GM12878 (cell line): ENCODE results near the gene BET1. TPM values are rescaled to one million over a fixed set of nuclear protein-coding genes. Genes with fewer than 3 reads are reported as not detected.
A peak's percentile ranks its signal among the peaks of the same experiment; 100 is the strongest.

Experiments used
- ATAC-seq: fragments of 200-7000 bp; cut with Tn5 transposase; 3 replicates; pipeline ENCODE4 v1.9.1; 2020; ENCODE audit warnings: mild to moderate bottlenecking, moderate library complexity
- BruUV-seq: library from RNA; stranded (reverse); fragments of 400-500 nt; replicated peaks from 2 replicates; lab custom pipeline; 2021; lab: Mats Ljungman, UMichigan
- CTCF ChIA-PET: fragments of 300-600 bp; sonication (Branson Sonifier 250); formaldehyde crosslinking; extraction: SDS; loops from one replicate; lab custom pipeline; 2021; ENCODE audit warnings: inconsistent platforms; lab: Yijun Ruan, JAX
- POLR2A ChIA-PET: fragments of 350-600 bp; formaldehyde crosslinking; extraction: SDS; loops from one replicate; lab custom pipeline; 2021; ENCODE audit warnings: inconsistent platforms; lab: Charles Lee
- RAD21 ChIA-PET: fragments of 300-600 bp; sonication (Branson Sonifier 250); formaldehyde crosslinking; loops from one replicate; lab custom pipeline; 2023; ENCODE audit warnings: antibody characterized with exemption; ENCODE audit not compliant: unreplicated experiment; lab: Charles Lee
- SMC1A ChIA-PET: fragments of 300-600 bp; sonication (Branson Sonifier 250); formaldehyde crosslinking; loops from one replicate; lab custom pipeline; 2023; ENCODE audit not compliant: unreplicated experiment, uncharacterized antibody; lab: Charles Lee
- DNase-seq: peaks from one replicate; pipeline ENCODE4 v3.0.0-alpha.2; 2011; ENCODE audit warnings: low read depth, low spot score
- FAIRE-seq: peaks from 3 replicates; lab custom pipeline; 2011; peaks lifted over from hg19 to GRCh38; lab: Jason Lieb, UNC
- H2AFZ ChIP-seq: 2 replicates; pipeline ENCODE4 v1.6.0; 2011; ENCODE audit warnings: low read depth, low read length, control low read depth; ENCODE audit not compliant: control insufficient read depth
- H3K27ac ChIP-seq: 2 replicates; pipeline ENCODE4 v1.5.1; 2011; ENCODE audit warnings: control low read depth; ENCODE audit not compliant: control insufficient read depth, insufficient read depth
- H3K27me3 ChIP-seq, 2 experiments: replicated peaks in 1 of 2; 2 replicates each; pipeline versions ENCODE4 v1.6.0 to v1.6.1; 2011; ENCODE audit warnings: low read length in 1 of 2; ENCODE audit not compliant: control insufficient read depth in 2 of 2, insufficient read depth in 2 of 2
- H3K36me3 ChIP-seq, 2 experiments: 2 replicates each; pipeline ENCODE4 v1.5.1; 2011; ENCODE audit warnings: low read length in 1 of 2; ENCODE audit not compliant: control insufficient read depth in 2 of 2, insufficient read depth in 2 of 2
- H3K4me1 ChIP-seq: 2 replicates; pipeline ENCODE4 v1.6.1; 2011; ENCODE audit warnings: mild to moderate bottlenecking, low read length, moderate library complexity, mixed read lengths; ENCODE audit not compliant: control insufficient read depth, insufficient read depth
- H3K4me2 ChIP-seq: 2 replicates; pipeline ENCODE4 v1.6.0; 2011; ENCODE audit warnings: control low read depth; ENCODE audit not compliant: control insufficient read depth, insufficient read depth
- H3K4me3 ChIP-seq: fragments of 200-600 bp; sonication (generic); 2 replicates; pipeline ENCODE4 v1.5.1; 2016
- H3K79me2 ChIP-seq: 2 replicates; pipeline ENCODE4 v1.6.0; 2011; ENCODE audit warnings: low read length; ENCODE audit not compliant: control insufficient read depth, insufficient read depth
- H3K9ac ChIP-seq: 2 replicates; pipeline ENCODE4 v1.8.0; 2011; ENCODE audit warnings: low read length, control low read depth, mixed read lengths; ENCODE audit not compliant: control insufficient read depth, insufficient read depth
- H3K9me3 ChIP-seq: replicated peaks from 3 replicates; pipeline ENCODE4 v1.5.1; 2011; ENCODE audit warnings: mild to moderate bottlenecking, low read length; ENCODE audit not compliant: control insufficient read depth, insufficient read depth
- H4K20me1 ChIP-seq: 2 replicates; pipeline ENCODE4 v1.6.0; 2011; ENCODE audit not compliant: control insufficient read depth, insufficient read depth
- BACH1 ChIP-seq: fragments of 450-650 bp; IDR thresholded peaks from 2 replicates; pipeline ENCODE4 v1.6.1; 2017; ENCODE audit warnings: mild to moderate bottlenecking, borderline replicate concordance
- DPF2 ChIP-seq: fragments of 450-650 bp; IDR thresholded peaks from 2 replicates; pipeline ENCODE4 v1.6.1; 2017; ENCODE audit warnings: mild to moderate bottlenecking
- HDAC2 ChIP-seq: fragments of 200-600 bp; sonication (generic); IDR thresholded peaks from 2 replicates; pipeline ENCODE4 v1.6.1; 2017
- TCF3 ChIP-seq: IDR thresholded peaks from 2 replicates; pipeline ENCODE4 v1.6.1; 2012; ENCODE audit warnings: low read depth, mild to moderate bottlenecking, low read length, borderline replicate concordance; ENCODE audit not compliant: insufficient read depth
- ZNF274 ChIP-seq: IDR thresholded peaks from one replicate; pipeline ENCODE4 v1.8.0; 2011; ENCODE audit not compliant: insufficient read length, insufficient read depth
- WGBS: methylation state at CpG from one replicate; pipeline ENCODE4 v1.1.6; 2016; ENCODE audit warnings: low lambda C conversion rate; ENCODE audit not compliant: insufficient replicate concordance, insufficient coverage; ENCODE audit errors: missing lambda C conversion rate; 5-methylcytosine and 5-hydroxymethylcytosine counted together
- in situ Hi-C: fragments of 300-500 bp; cut with MboI; formaldehyde crosslinking; loops from 9 replicates; pipeline ENCODE4 v1.14.3; 2018; ENCODE audit warnings: mixed read lengths
- intact Hi-C: fragments of 100-400 bp; cut with micrococcal nuclease; formaldehyde crosslinking; loops from one replicate; pipeline ENCODE4 v1.14.2; 2022; ENCODE audit not compliant: unreplicated experiment
- polyA plus RNA-seq, 11 experiments: library from polyadenylated mRNA; depleted of rRNA in 4 of 11; unstranded in 6 of 11; stranded (reverse) in 5 of 11; fragments of >200 nt; fragmentation: Nextera tagmentation in 4 of 11; fragmentation: Illumina TruSeq in 1 of 11; extraction: Ambion mirVana in 4 of 11; extraction: Trizol in 1 of 11; gene quantifications; 1 replicate in 1 of 11; 2 replicates in 10 of 11; pipeline versions ENCODE4 v1.2.1 to v1.2.3, GENCODE V29; 2011 to 2016; ENCODE audit warnings: inconsistent platforms in 2 of 11, missing spikeins in 2 of 11, low read depth in 1 of 11
- total RNA-seq, 4 experiments: library from RNA; depleted of rRNA in 3 of 4; stranded (reverse); fragments of >200 nt in 3 of 4; fragmentation: Illumina TruSeq in 1 of 4; extraction: Trizol in 1 of 4; gene quantifications; 2 replicates each; pipeline versions ENCODE4 v1.2.1 to v1.2.3, GENCODE V29; 2013 to 2021
- TF ChIP-seq, protein P1 (sequence below): fragments of 450-650 bp; IDR thresholded peaks from 2 replicates; pipeline ENCODE4 v1.6.1; 2017; ENCODE audit warnings: mild to moderate bottlenecking
- TF ChIP-seq, protein P2 (sequence below): IDR thresholded peaks from 2 replicates; pipeline ENCODE4 v1.6.1; 2012; ENCODE audit warnings: low read depth, low read length, improper control_type of control experiment

Gene BET1
- total and polyA plus RNA-seq, 10 of the 15 experiments (the other 5 are each of a cell fraction or from before 2014, with no cell fraction given), result 12.5 to 99.5 (median 28.4) TPM

- Histone ChIP-seq H3K4me2 (peak overlapping the region; percentile 85), H4K20me1 (no peaks in the 10 kb centered on the region), H3K4me3 (no peak overlapping the region), H3K4me1 (no peaks in the 10 kb centered on the region), H3K27ac (no peak overlapping the region), H2AFZ (peak overlapping the region; percentile 74; the same call in 1 of the 2 replicates), H3K79me2 (no peaks in the 10 kb centered on the region), H3K9ac (no peak overlapping the region), H3K36me3 (no peaks in the 10 kb centered on the region), H3K27me3 (no peaks in the 10 kb centered on the region), H3K9me3 (no peaks in the 10 kb centered on the region)
- DNase-seq (no peak), FAIRE-seq (no peak), ATAC-seq (no peak)
- BruUV-seq, result no TSS peak
- 97% methylated on average over 2 of the region's 2 CpGs for WGBS
- CTCF ChIA-PET, result interaction anchor here (1.1 to 1.8 kb wide), 3 partner anchors 9 to 106 kb away, joined by 3 to 9 read pairs (median 4); no protein-coding TSS in a partner anchor
- SMC1A ChIA-PET, result interaction anchor here (0.6 to 2.2 kb wide), 13 partner anchors 9 to 1495 kb away, joined by 3 to 10 read pairs (median 4); no protein-coding TSS in a partner anchor
- in situ Hi-C loops (no loop called here), intact Hi-C loops (no loop called here)
- RAD21 ChIA-PET, result interaction anchor here (0.9 to 1.4 kb wide), 2 partner anchors 18 to 106 kb away, joined by 3 read pairs; no protein-coding TSS in a partner anchor
- no peak for TF ChIP-seq TCF3
- no peak for TF ChIP-seq DPF2
- no peak for TF ChIP-seq ZNF274
- TF ChIP-seq, protein P1, sequence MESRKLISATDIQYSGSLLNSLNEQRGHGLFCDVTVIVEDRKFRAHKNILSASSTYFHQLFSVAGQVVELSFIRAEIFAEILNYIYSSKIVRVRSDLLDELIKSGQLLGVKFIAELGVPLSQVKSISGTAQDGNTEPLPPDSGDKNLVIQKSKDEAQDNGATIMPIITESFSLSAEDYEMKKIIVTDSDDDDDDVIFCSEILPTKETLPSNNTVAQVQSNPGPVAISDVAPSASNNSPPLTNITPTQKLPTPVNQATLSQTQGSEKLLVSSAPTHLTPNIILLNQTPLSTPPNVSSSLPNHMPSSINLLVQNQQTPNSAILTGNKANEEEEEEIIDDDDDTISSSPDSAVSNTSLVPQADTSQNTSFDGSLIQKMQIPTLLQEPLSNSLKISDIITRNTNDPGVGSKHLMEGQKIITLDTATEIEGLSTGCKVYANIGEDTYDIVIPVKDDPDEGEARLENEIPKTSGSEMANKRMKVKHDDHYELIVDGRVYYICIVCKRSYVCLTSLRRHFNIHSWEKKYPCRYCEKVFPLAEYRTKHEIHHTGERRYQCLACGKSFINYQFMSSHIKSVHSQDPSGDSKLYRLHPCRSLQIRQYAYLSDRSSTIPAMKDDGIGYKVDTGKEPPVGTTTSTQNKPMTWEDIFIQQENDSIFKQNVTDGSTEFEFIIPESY, result no peak
- TF ChIP-seq HDAC2, result no peak
- TF ChIP-seq BACH1, result no peak
- TF ChIP-seq, protein P2, sequence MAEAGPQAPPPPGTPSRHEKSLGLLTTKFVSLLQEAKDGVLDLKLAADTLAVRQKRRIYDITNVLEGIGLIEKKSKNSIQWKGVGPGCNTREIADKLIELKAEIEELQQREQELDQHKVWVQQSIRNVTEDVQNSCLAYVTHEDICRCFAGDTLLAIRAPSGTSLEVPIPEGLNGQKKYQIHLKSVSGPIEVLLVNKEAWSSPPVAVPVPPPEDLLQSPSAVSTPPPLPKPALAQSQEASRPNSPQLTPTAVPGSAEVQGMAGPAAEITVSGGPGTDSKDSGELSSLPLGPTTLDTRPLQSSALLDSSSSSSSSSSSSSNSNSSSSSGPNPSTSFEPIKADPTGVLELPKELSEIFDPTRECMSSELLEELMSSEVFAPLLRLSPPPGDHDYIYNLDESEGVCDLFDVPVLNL, result no peak
- POLR2A ChIA-PET, result no interaction called here
These were observed 22.7 kb downstream of the BET1 start for GRCh38 chr7:93981480-93981874.
